ENCODE data around the gene RPRD1B.

RPRD1B gene

DNA sequence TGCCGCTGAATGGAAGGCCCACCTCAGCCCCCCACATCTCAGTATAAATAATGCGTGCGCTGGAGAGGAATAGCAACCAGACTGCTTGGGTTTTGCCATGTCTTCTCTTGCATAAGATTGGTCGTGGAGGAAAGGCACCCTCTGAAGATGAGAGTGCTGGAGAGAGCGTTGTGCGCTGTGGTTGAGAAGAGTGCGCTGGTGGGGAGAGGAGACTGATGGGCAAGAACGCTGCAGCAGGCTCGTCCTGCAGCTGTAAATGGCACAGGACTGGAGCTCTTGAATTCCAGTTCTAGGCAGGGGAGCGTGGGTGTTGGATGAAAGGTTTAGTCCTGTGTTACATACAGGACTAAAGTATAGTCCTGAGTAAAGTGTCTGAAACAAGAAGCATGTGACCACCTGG is 51.5 kb downstream of the RPRD1B start:
- TF ChIP-seq, protein P1, sequence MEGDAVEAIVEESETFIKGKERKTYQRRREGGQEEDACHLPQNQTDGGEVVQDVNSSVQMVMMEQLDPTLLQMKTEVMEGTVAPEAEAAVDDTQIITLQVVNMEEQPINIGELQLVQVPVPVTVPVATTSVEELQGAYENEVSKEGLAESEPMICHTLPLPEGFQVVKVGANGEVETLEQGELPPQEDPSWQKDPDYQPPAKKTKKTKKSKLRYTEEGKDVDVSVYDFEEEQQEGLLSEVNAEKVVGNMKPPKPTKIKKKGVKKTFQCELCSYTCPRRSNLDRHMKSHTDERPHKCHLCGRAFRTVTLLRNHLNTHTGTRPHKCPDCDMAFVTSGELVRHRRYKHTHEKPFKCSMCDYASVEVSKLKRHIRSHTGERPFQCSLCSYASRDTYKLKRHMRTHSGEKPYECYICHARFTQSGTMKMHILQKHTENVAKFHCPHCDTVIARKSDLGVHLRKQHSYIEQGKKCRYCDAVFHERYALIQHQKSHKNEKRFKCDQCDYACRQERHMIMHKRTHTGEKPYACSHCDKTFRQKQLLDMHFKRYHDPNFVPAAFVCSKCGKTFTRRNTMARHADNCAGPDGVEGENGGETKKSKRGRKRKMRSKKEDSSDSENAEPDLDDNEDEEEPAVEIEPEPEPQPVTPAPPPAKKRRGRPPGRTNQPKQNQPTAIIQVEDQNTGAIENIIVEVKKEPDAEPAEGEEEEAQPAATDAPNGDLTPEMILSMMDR (IDR thresholded peaks at IDR 0.05; ENCODE audit: extremely low read depth, missing control alignments) = no peak
- no peak for DNase-seq (ENCODE audit: low spot score)

DNA sequence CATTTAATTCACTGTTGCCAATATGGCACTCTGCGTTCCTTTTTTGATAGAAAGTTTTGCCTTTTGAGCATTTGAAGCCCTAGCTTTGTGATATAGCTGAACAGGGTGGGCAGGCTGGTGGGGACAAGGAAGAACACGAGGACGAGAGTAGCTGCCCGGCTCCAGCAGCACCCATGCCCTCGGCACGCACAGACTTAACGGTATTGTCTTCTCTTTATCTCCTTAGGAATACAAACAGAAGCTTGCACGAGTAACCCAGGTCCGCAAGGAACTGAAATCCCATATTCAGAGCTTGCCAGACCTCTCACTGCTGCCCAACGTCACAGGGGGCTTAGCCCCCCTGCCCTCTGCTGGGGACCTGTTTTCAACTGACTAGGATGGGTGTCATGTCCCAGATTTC is 56.0 kb downstream of the RPRD1B start:
- TF ChIP-seq, protein P1 (IDR thresholded peaks at IDR 0.05; ENCODE audit: extremely low read depth, missing control alignments) = no peak
- DNase-seq (ENCODE audit: low spot score) = no peak

DNA sequence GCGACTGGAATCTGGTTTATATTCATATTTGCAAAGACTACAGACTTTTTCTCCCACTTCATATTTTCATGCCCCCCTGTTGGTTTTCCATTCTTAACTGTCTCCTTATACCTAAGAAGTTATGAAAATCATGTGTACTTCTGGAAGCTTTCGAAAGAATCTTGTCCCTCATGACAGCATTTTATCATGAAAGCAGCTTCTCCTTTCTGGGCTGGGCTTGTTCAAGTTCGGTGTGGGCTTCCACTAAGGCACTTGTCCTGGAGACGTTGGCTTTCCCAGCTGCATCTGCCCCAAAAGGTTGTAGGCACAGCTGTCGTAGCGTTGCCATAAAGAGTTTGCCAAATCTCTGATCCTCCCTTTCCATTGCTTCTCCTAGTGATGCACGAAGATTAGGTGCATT is 56.5 kb downstream of the RPRD1B start:
- no peak for DNase-seq (ENCODE audit: low spot score)
- TF ChIP-seq, protein P1 (IDR thresholded peaks at IDR 0.05; ENCODE audit: extremely low read depth, missing control alignments) = no peak

DNA sequence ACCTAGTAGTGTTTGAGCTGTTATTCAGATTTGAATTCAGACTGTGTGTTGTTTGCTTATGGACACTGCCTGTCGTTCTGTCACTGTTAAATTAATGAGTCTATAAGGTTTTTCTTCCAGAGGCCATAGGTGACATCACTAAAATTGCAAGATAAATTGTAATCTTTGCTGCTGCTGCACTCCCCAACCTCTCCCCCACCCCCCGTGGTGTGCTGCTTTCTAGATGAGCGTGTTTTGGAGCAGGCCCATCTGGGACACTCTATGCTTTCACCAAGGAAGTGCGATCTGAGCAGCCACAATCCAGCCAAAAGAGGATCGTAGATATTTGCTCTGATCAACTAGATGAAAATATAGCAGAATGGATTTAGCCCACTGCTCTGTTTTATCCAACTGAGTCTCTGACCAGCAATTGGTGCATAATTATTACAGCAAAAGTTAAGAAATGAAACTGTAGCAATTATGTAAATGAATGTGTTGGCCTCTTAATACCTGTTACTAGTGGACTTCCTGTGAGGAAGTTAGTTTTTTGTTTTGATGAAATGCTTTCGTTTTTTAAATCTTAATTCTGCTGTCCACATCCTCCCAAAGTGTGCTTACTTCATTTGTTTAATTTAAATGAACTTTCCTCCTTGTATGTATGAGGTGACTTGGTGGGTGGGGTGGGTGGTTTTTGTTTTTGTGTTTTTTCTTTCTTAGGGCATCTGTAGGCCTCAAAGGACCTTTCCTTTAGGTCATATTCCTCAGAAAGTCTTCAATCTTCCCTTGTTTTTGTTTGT is 58.1 kb downstream of the RPRD1B start:
- peak; percentile 34 for DNase-seq (ENCODE audit: low spot score)
- TF ChIP-seq, protein P1 (IDR thresholded peaks at IDR 0.05; ENCODE audit: extremely low read depth, missing control alignments) = no peak

DNA sequence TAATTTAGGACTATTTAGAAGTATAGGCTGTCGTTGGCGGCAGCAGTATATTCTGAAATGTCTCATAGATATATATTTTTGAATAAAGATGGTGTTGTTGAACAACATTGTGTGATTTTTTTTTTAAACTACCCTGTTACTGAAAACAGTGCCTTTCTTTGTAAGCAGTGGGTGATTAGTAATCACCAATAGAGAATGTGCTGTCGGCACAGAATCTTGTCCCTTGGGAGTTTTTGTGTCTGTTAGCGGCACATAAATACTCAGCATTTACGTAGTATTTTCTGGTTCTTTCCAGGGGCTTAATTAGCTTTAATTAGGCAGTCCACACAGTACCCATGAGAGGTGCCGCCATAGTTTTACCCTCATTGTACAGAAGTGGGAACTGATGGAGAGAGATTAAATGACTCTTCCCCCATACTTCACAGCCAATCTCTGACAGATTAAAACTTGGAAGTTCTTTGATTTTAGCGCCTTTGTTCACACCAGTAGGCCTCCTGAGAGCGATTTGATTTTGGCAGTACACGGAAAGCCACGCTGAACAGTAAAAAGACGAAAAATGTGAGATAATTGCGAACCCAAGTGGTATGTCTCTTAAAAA is 58.8 kb downstream of the RPRD1B start:
- DNase-seq (ENCODE audit: low spot score) = no peak
- TF ChIP-seq, protein P1 (IDR thresholded peaks at IDR 0.05; ENCODE audit: extremely low read depth, missing control alignments) = no peak

DNA sequence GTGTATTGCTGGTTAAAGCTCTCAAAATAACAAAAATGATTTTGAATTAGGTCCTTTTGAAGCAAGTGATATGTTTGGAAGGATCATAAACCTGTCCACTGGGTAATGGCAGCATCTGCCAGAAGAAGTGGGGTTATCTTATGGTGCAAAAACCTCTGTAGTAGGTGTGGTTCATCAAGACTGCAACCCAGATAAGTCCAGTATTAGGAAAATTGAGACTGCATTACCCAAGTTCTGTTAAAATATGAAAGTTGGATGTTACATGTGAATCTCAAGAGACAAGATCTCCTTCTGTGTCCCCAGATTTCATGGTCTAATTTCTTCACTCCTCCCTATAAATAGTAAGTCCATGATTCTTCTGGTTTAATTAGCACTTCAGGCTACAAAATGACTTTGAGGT is 59.4 kb downstream of the RPRD1B start:
- TF ChIP-seq, protein P1 (IDR thresholded peaks at IDR 0.05; ENCODE audit: extremely low read depth, missing control alignments) = no peak
- no peak for DNase-seq (ENCODE audit: low spot score)

DNA sequence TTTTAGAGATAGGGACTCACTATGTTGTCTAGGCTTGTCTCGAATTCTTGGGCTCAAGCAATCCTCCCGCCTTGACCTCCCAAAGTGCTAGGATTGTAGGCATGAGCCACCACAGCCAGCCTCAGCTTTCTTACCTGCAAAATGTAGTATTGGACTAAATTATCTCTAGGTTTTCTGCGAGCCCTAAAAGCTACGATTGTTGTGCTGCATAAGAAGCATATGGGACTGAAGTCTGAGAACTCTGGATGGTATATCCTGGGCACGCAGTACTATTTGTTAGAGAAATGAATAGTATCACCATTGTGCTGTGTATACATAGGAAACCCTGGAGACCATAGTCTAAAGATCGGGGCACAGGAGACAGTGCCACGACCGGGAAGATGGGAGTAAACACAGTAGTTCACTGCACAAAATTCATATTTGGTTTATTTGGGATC is 60.1 kb downstream of the RPRD1B start:
- TF ChIP-seq, protein P1 (IDR thresholded peaks at IDR 0.05; ENCODE audit: extremely low read depth, missing control alignments) = no peak
- DNase-seq (ENCODE audit: low spot score) = no peak
